Upper lobe of right lung (tissue), 1 donor: ENCODE measurements around the gene MET. TPM values are rescaled to one million over a fixed set of nuclear protein-coding genes. Genes with fewer than 3 reads are reported as not detected.
"Not testable (repeated sequence)": the region's sequence is repeated elsewhere in the genome, so short reads cannot be mapped to it uniquely, and the experiment has no call there.

Experiments used
- ATAC-seq: fragments of 200-7000 bp; cut with Tn5 transposase; one replicate; pipeline ENCODE4 v1.9.1; 2020; ENCODE audit warnings: mild to moderate bottlenecking, moderate library complexity
- DNase-seq: peaks from one replicate; pipeline ENCODE4 v3.0.0-alpha.2; 2020
- H3K27ac ChIP-seq: fragments of 200-600 bp; one replicate; pipeline ENCODE4 v1.8.0; 2022
- H3K27me3 ChIP-seq: fragments of 200-600 bp; one replicate; pipeline ENCODE4 v1.8.0; 2022; ENCODE audit warnings: mild to moderate bottlenecking
- H3K36me3 ChIP-seq: fragments of 200-600 bp; one replicate; pipeline ENCODE4 v1.8.0; 2022
- H3K4me1 ChIP-seq: fragments of 200-600 bp; one replicate; pipeline ENCODE4 v1.8.0; 2022
- H3K4me3 ChIP-seq: fragments of 200-600 bp; one replicate; pipeline ENCODE4 v1.8.0; 2022; ENCODE audit warnings: mild to moderate bottlenecking
- H3K9me3 ChIP-seq: fragments of 200-600 bp; one replicate; pipeline ENCODE4 v1.8.0; 2022
- CTCF ChIP-seq: fragments of 200-600 bp; IDR thresholded peaks from one replicate; pipeline ENCODE4 v1.8.0; 2022; ENCODE audit warnings: antibody characterized with exemption
- intact Hi-C: fragments of 100-400 bp; cut with DNase I; formaldehyde crosslinking; loops from one replicate; pipeline ENCODE4 v1.11.0; 2022
- total RNA-seq: library from RNA; stranded (reverse); fragmentation: NEBNext Ultra II Directional; extraction: Animal tissue kit (Norgen Biotek cat#: 25700); gene quantifications from one replicate; pipeline ENCODE4 v1.2.1, GENCODE V29; 2021
- donor health status: DM: no; HTN: yes; CAD: no; lungs with severe emphysema.

Gene MET
- total RNA-seq, 1 donor from 2014 or later: 69.6 TPM

- no peaks in the 10 kb centered on the region for H3K4me1 ChIP-seq
- intact Hi-C loops: no loop called here
- H3K27ac ChIP-seq: no peak overlapping the region
- peak; percentile 23 for ATAC-seq
- no peak for TF ChIP-seq CTCF
- no peaks in the 10 kb centered on the region for H3K36me3 ChIP-seq
- no peak for DNase-seq
- no peaks in the 10 kb centered on the region for H3K27me3 ChIP-seq
- H3K9me3 ChIP-seq: no peaks in the 10 kb centered on the region
- no peak overlapping the region for H3K4me3 ChIP-seq
Observed at GRCh38 chr7:116653646-116654045, 18.4 kb upstream of the MET start.

GRCh38 chr7:116659248-116659647 is 12.7 kb upstream of the MET start:
- DNase-seq, H3K4me1 ChIP-seq, ATAC-seq, H3K27ac ChIP-seq, H3K4me3 ChIP-seq, H3K9me3 ChIP-seq, H3K27me3 ChIP-seq, intact Hi-C loops, H3K36me3 ChIP-seq: not testable (repeated sequence)

GRCh38 chr7:116661865-116662264 is 10.1 kb upstream of the MET start:
- intact Hi-C loops: no loop called here
- H3K36me3 ChIP-seq: no peaks in the 10 kb centered on the region
- no peak overlapping the region for H3K27ac ChIP-seq
- no peak overlapping the region for H3K4me3 ChIP-seq
- no peak for DNase-seq
- H3K27me3 ChIP-seq: no peaks in the 10 kb centered on the region
- no peak for ATAC-seq
- H3K4me1 ChIP-seq: no peaks in the 10 kb centered on the region
- TF ChIP-seq CTCF: no peak
- H3K9me3 ChIP-seq: no peaks in the 10 kb centered on the region

- intact Hi-C loops: no loop called here
- ATAC-seq (no peak), DNase-seq (no peak)
- no peak for TF ChIP-seq CTCF
- Histone ChIP-seq H3K27me3 (no peaks in the 10 kb centered on the region), H3K9me3 (no peaks in the 10 kb centered on the region), H3K4me3 (no peak overlapping the region), H3K4me1 (no peaks in the 10 kb centered on the region), H3K27ac (no peak overlapping the region), H3K36me3 (no peaks in the 10 kb centered on the region)
Observed at GRCh38 chr7:116663744-116664143, 8.3 kb upstream of the MET start.

- H3K27ac ChIP-seq: no peak overlapping the region
- no peaks in the 10 kb centered on the region for H3K36me3 ChIP-seq
- H3K9me3 ChIP-seq: no peaks in the 10 kb centered on the region
- TF ChIP-seq CTCF: no peak
- ATAC-seq (no peak), DNase-seq (no peak)
- H3K4me3 ChIP-seq: no peak overlapping the region
- no peaks in the 10 kb centered on the region for H3K27me3 ChIP-seq
- intact Hi-C loops: no loop called here
- H3K4me1 ChIP-seq: no peaks in the 10 kb centered on the region
Observed at GRCh38 chr7:116665332-116665996, 6.5 kb upstream of the MET start.

- TF ChIP-seq CTCF: no peak
- intact Hi-C loops: no loop called here
- Histone ChIP-seq H3K9me3 (no peaks in the 10 kb centered on the region), H3K4me3 (no peak overlapping the region), H3K27ac (no peak overlapping the region), H3K4me1 (peaks cover 11% of the 10 kb centered on the region), H3K27me3 (peaks cover 11% of the 10 kb centered on the region), H3K36me3 (no peaks in the 10 kb centered on the region)
- ATAC-seq: no peak
- no peak for DNase-seq
Observed at GRCh38 chr7:116669769-116670168, 2.2 kb upstream of the MET start.
